ENCODE data around the gene FOLR2. TPM values are rescaled to one million over a fixed set of nuclear protein-coding genes. Genes with fewer than 3 reads are reported as not detected.

FOLR2 gene
- total and polyA plus RNA-seq, 2 of the 8 experiments (the other 6 are each of a cell fraction or from before 2014, with no cell fraction given), result not detected

DNA sequence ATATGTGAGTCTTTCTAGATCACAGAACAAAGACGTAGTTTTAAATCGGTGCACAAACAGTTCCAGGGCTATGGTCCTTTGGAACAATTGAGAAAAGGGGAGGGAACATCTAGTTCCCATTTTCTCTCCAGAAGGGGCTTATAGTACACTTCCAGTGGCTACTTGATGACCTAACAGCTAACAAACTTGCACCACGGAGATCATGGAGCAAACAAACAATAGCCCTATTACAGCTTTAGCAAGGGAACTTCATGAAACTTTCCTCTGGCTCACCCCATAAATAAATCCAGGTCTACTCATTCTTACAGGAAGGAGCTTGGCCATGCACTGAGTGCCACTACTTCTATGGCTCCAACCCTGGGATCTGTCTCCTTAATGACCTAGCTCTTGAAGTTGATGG lies 8.3 kb upstream of the FOLR2 start:
- 92% methylated on average over 3 of the region's 3 CpGs; no CpG with 5 or more reads in 1 of the 2 experiments for WGBS, 2 experiments (ENCODE audit: extremely low coverage in 1 of 2, insufficient coverage in 1 of 2, insufficient read length in 1 of 2, insufficient replicate concordance in 2 of 2, low coverage in 1 of 2, low lambda C conversion rate in 2 of 2, missing lambda C conversion rate in 1 of 2)
- TF ChIP-seq EP300 (IDR thresholded peaks at IDR 0.05; ENCODE audit: borderline replicate concordance in 1 of 2, low read depth in 2 of 2, low read length in 2 of 2) (no peak), RNF2 (IDR thresholded peaks at IDR 0.05; ENCODE audit: borderline replicate concordance, low read depth, low read length, missing control alignments, poor library complexity, severe bottlenecking) (no peak), SIX5 (IDR thresholded peaks at IDR 0.05; ENCODE audit: low read depth, low read length) (no peak), ZNF274 (IDR thresholded peaks at IDR 0.05; ENCODE audit: borderline replicate concordance, extremely low read depth, low read length) (no peak), BACH1 (IDR thresholded peaks at IDR 0.05; ENCODE audit: low read length) (no peak), KDM1A (IDR thresholded peaks at IDR 0.05; ENCODE audit: borderline replicate concordance, low read length) (no peak), RBBP5 (IDR thresholded peaks at IDR 0.05; ENCODE audit: borderline replicate concordance, low read depth, low read length) (no peak)
- TF ChIP-seq, protein P1, sequence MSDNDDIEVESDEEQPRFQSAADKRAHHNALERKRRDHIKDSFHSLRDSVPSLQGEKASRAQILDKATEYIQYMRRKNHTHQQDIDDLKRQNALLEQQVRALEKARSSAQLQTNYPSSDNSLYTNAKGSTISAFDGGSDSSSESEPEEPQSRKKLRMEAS (IDR thresholded peaks at IDR 0.05), result no peak
- TF ChIP-seq, protein P2, sequence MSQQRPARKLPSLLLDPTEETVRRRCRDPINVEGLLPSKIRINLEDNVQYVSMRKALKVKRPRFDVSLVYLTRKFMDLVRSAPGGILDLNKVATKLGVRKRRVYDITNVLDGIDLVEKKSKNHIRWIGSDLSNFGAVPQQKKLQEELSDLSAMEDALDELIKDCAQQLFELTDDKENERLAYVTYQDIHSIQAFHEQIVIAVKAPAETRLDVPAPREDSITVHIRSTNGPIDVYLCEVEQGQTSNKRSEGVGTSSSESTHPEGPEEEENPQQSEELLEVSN (IDR thresholded peaks at IDR 0.05), result no peak
- Histone ChIP-seq H3K56ac (replicated peaks; ENCODE audit: insufficient read length, low read depth, low read length) (no peak overlapping the region), H3K4me1 (replicated peaks in 1 of 4; ENCODE audit: control insufficient read depth in 3 of 4, insufficient read depth in 4 of 4, low read length in 3 of 4) (no peaks in the 10 kb centered on the region), H3K79me1 (ENCODE audit: low read depth, low read length) (no peaks in the 10 kb centered on the region), H3K23me2 (ENCODE audit: low read depth, low read length) (no peaks in the 10 kb centered on the region), H2BK5ac (ENCODE audit: low read depth, low read length) (no peak overlapping the region), H2BK120ac (replicated peaks; ENCODE audit: low read depth, low read length) (no peak overlapping the region), H3K27ac (ENCODE audit: low read depth, low read length) (no peak overlapping the region), H3K23ac (ENCODE audit: insufficient read length) (no peak overlapping the region), H4K5ac (ENCODE audit: insufficient read length, low read depth, low read length) (no peak overlapping the region), H3K4ac (replicated peaks; ENCODE audit: insufficient read length, low read depth, low read length) (no peak overlapping the region), H3K4me2 (ENCODE audit: insufficient read depth in 1 of 2, low read depth in 2 of 2, low read length in 2 of 2) (no peak overlapping the region), H3K4me3 (ENCODE audit: extremely low read depth in 1 of 4, insufficient read depth in 2 of 4, low read depth in 3 of 4, low read length in 4 of 4) (no peak overlapping the region), H3K18ac (ENCODE audit: extremely low read depth, low read length) (no peak overlapping the region), H3K27me3 (replicated peaks in 1 of 4; ENCODE audit: control insufficient read depth in 3 of 4, extremely low read depth in 1 of 4, insufficient read depth in 3 of 4, low read length in 3 of 4) (no peaks in the 10 kb centered on the region), H3K9ac (replicated peaks in 1 of 4; ENCODE audit: extremely low read depth in 1 of 4, low read depth in 3 of 4, low read length in 3 of 4) (no peak overlapping the region), H2AFZ (ENCODE audit: low read length) (no peak overlapping the region), H2AK5ac (ENCODE audit: low read depth, low read length) (no peak overlapping the region), H3K79me2 (ENCODE audit: control insufficient read depth in 1 of 2, insufficient read depth in 2 of 2, low read length in 2 of 2) (no peaks in the 10 kb centered on the region), H4K91ac (replicated peaks; ENCODE audit: insufficient read length, low read length) (no peak overlapping the region), H3K36me3 (ENCODE audit: control insufficient read depth in 2 of 4, insufficient read depth in 4 of 4, low read length in 3 of 4) (no peaks in the 10 kb centered on the region), H3K14ac (ENCODE audit: insufficient read length) (no peak overlapping the region), H2BK15ac (ENCODE audit: low read length) (no peak overlapping the region), H2BK20ac (ENCODE audit: low read length) (no peak overlapping the region), H4K20me1 (replicated peaks in 1 of 2; ENCODE audit: control insufficient read depth in 1 of 2, insufficient read depth in 2 of 2, low read length in 2 of 2) (no peaks in the 10 kb centered on the region), H2BK12ac (ENCODE audit: low read depth, low read length) (no peak overlapping the region), H3K9me3 (ENCODE audit: insufficient read depth in 2 of 2, low read depth in 1 of 2, low read length in 1 of 2) (no peaks in the 10 kb centered on the region), H4K8ac (ENCODE audit: extremely low read depth, insufficient read depth, low read length) (no peak overlapping the region)
- DNase-seq (ENCODE audit: low read depth in 1 of 2, low spot score in 2 of 2), result no peak
- POLR2A ChIA-PET (ENCODE audit: partially characterized antibody), result interaction anchor here (0.7 to 1.5 kb wide), 5 partner anchors 13 to 32 kb away, joined by 3 to 4 read pairs (median 4); no protein-coding TSS in a partner anchor
- CTCF ChIA-PET (ENCODE audit: partially characterized antibody), result interaction anchor here (0.7 to 3.0 kb wide), 5 partner anchors 19 to 223 kb away, joined by 3 to 19 read pairs (median 3); no protein-coding TSS in a partner anchor
- no peak for FAIRE-seq

Measured in H1 (cell line).